Gastrocnemius medialis (tissue), 4 donors: ENCODE data around the gene DNAH17.

Experiments
- POLR2A ChIP-seq, 2 donors: fragments of 450-650 bp; IDR thresholded peaks; one replicate each; pipeline ENCODE4 v1.6.1; 2017; ENCODE audit warnings: antibody characterized with exemption in 2 of 2, mild to moderate bottlenecking in 2 of 2, moderate library complexity in 2 of 2
- TF ChIP-seq, protein P1 (sequence below), 5 experiments: fragments of 450-650 bp in 3 of 5; fragments of 200-600 bp in 2 of 5; sonication (generic) in 2 of 5; IDR thresholded peaks in 4 of 5; conservative IDR thresholded peaks in 1 of 5; 1 replicate in 4 of 5; 2 replicates in 1 of 5; pipeline ENCODE4 v1.5.1; 2016 to 2019; ENCODE audit warnings: antibody characterized with exemption in 5 of 5, mild to moderate bottlenecking in 3 of 5, moderate library complexity in 3 of 5

DNA sequence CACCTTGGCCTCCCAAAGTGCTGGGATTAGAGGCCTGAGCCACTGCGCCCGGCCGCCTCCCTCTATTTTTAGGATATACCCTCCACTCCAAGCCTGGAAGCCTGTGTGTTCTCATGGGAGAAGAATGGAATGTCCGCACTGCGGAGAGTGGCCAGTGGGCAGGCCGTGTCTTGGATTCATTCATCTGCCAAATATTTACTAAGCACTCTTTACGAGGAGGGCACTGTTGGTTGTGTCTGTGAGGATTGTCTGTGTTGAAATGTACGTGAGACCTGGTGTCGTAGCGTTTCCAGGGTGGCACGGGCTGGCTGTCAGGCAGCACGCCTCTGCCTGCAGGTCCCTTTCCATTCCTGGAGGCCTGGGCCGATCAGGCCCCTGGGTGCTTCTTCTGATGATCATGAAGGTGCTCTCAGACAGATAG, 179.5 kb downstream of the DNAH17 start:
- TF ChIP-seq POLR2A (IDR thresholded peaks at IDR 0.05) = peak in 1 of 2 donors; percentile 10
- TF ChIP-seq, protein P1, sequence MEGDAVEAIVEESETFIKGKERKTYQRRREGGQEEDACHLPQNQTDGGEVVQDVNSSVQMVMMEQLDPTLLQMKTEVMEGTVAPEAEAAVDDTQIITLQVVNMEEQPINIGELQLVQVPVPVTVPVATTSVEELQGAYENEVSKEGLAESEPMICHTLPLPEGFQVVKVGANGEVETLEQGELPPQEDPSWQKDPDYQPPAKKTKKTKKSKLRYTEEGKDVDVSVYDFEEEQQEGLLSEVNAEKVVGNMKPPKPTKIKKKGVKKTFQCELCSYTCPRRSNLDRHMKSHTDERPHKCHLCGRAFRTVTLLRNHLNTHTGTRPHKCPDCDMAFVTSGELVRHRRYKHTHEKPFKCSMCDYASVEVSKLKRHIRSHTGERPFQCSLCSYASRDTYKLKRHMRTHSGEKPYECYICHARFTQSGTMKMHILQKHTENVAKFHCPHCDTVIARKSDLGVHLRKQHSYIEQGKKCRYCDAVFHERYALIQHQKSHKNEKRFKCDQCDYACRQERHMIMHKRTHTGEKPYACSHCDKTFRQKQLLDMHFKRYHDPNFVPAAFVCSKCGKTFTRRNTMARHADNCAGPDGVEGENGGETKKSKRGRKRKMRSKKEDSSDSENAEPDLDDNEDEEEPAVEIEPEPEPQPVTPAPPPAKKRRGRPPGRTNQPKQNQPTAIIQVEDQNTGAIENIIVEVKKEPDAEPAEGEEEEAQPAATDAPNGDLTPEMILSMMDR (IDR thresholded peaks at IDR 0.05 in 4 of 5, conservative IDR thresholded peaks at IDR 0.05 in 1 of 5) = peak in 1 of 5 experiments; percentile 9
